OCI-LY1 (cell line): ENCODE data around the gene SERP2.

Experiments
- H2AFZ ChIP-seq: fragments of 200-600 bp; sonication (generic), shearing (Covaris generic); 2 replicates; pipeline ENCODE4 v1.6.0; 2014; ENCODE audit warnings: antibody characterized with exemption, mild to moderate bottlenecking, low read length
- H3F3A ChIP-seq: fragments of 200-600 bp; sonication (generic), shearing (Covaris generic); 2 replicates; pipeline ENCODE4 v1.6.0; 2014; ENCODE audit warnings: mild to moderate bottlenecking, antibody characterized with exemption, low read length, moderate library complexity; ENCODE audit not compliant: insufficient read depth
- H3K27ac ChIP-seq: fragments of 200-600 bp; sonication (generic); 2 replicates; pipeline ENCODE4 v1.5.1; 2014; ENCODE audit warnings: low read length, mixed run types, mild to moderate bottlenecking, low read depth; ENCODE audit not compliant: poor library complexity, severe bottlenecking
- H3K27me3 ChIP-seq: fragments of 200-600 bp; sonication (generic); 2 replicates; pipeline ENCODE4 v1.6.0; 2014; ENCODE audit warnings: antibody characterized with exemption, mild to moderate bottlenecking, low read length, moderate library complexity; ENCODE audit not compliant: insufficient read depth
- H3K36me3 ChIP-seq: fragments of 200-600 bp; sonication (generic); 2 replicates; pipeline ENCODE4 v1.6.1; 2014; ENCODE audit warnings: mild to moderate bottlenecking, antibody characterized with exemption, low read length, moderate library complexity, mixed read lengths; ENCODE audit not compliant: insufficient read depth
- H3K4me1 ChIP-seq: fragments of 200-600 bp; sonication (generic); 2 replicates; pipeline ENCODE4 v1.5.1; 2014; ENCODE audit warnings: mild to moderate bottlenecking, low read length, moderate library complexity; ENCODE audit not compliant: insufficient read depth, severe bottlenecking
- H3K4me2 ChIP-seq: fragments of 200-600 bp; sonication (generic), shearing (Covaris generic); 2 replicates; pipeline ENCODE4 v1.6.1; 2014; ENCODE audit warnings: low read length
- H3K4me3 ChIP-seq: fragments of 200-600 bp; sonication (generic); 2 replicates; pipeline ENCODE4 v1.5.1; 2014; ENCODE audit warnings: low read length, low read depth, mild to moderate bottlenecking, mixed read lengths; ENCODE audit not compliant: poor library complexity, severe bottlenecking
- H3K79me2 ChIP-seq: fragments of 200-600 bp; shearing (Covaris generic); 2 replicates; pipeline ENCODE4 v1.6.1; 2016; ENCODE audit warnings: mixed run types, low read length, mixed read lengths; ENCODE audit not compliant: insufficient read depth
- H3K9ac ChIP-seq: fragments of 200-600 bp; sonication (generic), shearing (Covaris generic); 2 replicates; pipeline ENCODE4 v1.6.1; 2014; ENCODE audit warnings: mild to moderate bottlenecking, low read length, mixed read lengths
- H3K9me2 ChIP-seq: fragments of 200-600 bp; sonication (generic), shearing (Covaris generic); 2 replicates; pipeline ENCODE4 v1.6.1; 2014; ENCODE audit warnings: low read depth, mild to moderate bottlenecking, low read length, mixed read lengths
- H3K9me3 ChIP-seq: fragments of 200-600 bp; shearing (Covaris generic); 2 replicates; pipeline ENCODE4 v1.6.1; 2014; ENCODE audit warnings: low read length, mixed read lengths
- H4K20me1 ChIP-seq: fragments of 200-600 bp; sonication (generic), shearing (Covaris generic); 2 replicates; pipeline ENCODE4 v1.6.0; 2016; ENCODE audit warnings: mild to moderate bottlenecking, low read length; ENCODE audit not compliant: insufficient read depth
- EZH2 ChIP-seq: fragments of 200-600 bp; sonication (generic), shearing (Covaris generic); IDR thresholded peaks from 2 replicates; pipeline ENCODE4 v1.8.0; 2017; ENCODE audit warnings: borderline replicate concordance, mixed run types, mild to moderate bottlenecking, antibody characterized with exemption, low read length, moderate library complexity, mixed read lengths
- TF ChIP-seq, protein P1 (sequence below): fragments of 200-600 bp; sonication (generic), shearing (Covaris generic); IDR thresholded peaks from 2 replicates; pipeline ENCODE4 v1.5.1; 2017; ENCODE audit warnings: mild to moderate bottlenecking, antibody characterized with exemption, low read length, moderate library complexity, mixed read lengths

SERP2 gene

DNA sequence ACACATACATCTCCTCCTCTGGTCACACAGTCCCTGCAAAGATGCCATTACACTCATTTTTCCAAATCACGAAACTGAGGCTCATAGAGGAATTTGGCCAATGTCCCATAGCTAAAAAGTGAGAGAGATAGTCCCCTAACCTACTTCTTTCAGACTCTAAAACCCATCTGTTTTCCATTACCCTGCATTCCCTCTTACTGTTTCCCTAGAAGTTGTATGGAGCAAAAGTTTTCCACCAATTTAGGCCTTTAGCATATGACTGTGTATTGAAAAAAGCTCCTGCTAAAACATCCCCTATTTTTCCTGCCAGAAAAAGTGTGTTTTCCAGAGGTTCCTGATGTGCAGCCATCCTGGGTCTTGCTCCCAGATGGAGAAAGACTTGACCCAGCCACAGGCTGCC, 16.3 kb downstream of the SERP2 start:
- Histone ChIP-seq H2AFZ (no peak overlapping the region), H3K4me3 (no peak overlapping the region), H3K79me2 (no peaks in the 10 kb centered on the region), H3K9me3 (no peaks in the 10 kb centered on the region), H3F3A (no peaks in the 10 kb centered on the region), H3K27ac (no peak overlapping the region), H4K20me1 (no peaks in the 10 kb centered on the region), H3K9me2 (no peaks in the 10 kb centered on the region), H3K9ac (no peak overlapping the region), H3K36me3 (no peaks in the 10 kb centered on the region), H3K4me1 (no peaks in the 10 kb centered on the region), H3K4me2 (no peak overlapping the region), H3K27me3 (no peaks in the 10 kb centered on the region; the same call in 1 of the 2 replicates)
- TF ChIP-seq EZH2 = no peak
- TF ChIP-seq, protein P1, sequence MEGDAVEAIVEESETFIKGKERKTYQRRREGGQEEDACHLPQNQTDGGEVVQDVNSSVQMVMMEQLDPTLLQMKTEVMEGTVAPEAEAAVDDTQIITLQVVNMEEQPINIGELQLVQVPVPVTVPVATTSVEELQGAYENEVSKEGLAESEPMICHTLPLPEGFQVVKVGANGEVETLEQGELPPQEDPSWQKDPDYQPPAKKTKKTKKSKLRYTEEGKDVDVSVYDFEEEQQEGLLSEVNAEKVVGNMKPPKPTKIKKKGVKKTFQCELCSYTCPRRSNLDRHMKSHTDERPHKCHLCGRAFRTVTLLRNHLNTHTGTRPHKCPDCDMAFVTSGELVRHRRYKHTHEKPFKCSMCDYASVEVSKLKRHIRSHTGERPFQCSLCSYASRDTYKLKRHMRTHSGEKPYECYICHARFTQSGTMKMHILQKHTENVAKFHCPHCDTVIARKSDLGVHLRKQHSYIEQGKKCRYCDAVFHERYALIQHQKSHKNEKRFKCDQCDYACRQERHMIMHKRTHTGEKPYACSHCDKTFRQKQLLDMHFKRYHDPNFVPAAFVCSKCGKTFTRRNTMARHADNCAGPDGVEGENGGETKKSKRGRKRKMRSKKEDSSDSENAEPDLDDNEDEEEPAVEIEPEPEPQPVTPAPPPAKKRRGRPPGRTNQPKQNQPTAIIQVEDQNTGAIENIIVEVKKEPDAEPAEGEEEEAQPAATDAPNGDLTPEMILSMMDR = no peak

DNA sequence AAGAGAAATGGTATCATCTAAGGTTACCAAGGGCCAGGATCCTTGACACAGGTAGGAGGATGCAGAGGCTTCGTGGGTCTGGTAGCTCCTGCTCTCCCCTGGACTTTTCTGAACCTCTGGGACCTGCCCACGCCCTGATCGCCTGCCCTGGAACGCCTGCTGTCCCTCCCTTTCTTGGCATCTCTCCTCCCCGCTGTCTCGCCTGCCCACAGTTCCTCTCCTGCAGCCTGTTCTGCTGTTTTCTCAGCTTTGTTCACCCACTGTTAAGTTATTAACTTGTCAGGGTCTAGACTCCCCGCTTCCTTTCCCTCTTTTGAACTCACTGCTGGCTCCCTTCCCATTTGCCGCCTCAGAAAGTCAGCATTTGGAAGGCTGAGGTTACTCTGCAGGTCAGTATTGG, 19.8 kb downstream of the SERP2 start:
- no peaks in the 10 kb centered on the region; the same call in 1 of the 2 replicates for H3K27me3 ChIP-seq
- no peaks in the 10 kb centered on the region for H3F3A ChIP-seq
- H3K9me2 ChIP-seq = no peaks in the 10 kb centered on the region
- H3K9ac ChIP-seq = no peak overlapping the region
- H3K4me3 ChIP-seq = no peak overlapping the region
- no peak overlapping the region for H3K4me2 ChIP-seq
- H3K36me3 ChIP-seq = no peaks in the 10 kb centered on the region
- no peaks in the 10 kb centered on the region for H3K4me1 ChIP-seq
- no peaks in the 10 kb centered on the region for H3K79me2 ChIP-seq
- H2AFZ ChIP-seq = no peak overlapping the region
- H3K9me3 ChIP-seq = no peaks in the 10 kb centered on the region
- TF ChIP-seq, protein P1 = no peak
- no peak for TF ChIP-seq EZH2
- no peaks in the 10 kb centered on the region for H4K20me1 ChIP-seq
- no peak overlapping the region for H3K27ac ChIP-seq

DNA sequence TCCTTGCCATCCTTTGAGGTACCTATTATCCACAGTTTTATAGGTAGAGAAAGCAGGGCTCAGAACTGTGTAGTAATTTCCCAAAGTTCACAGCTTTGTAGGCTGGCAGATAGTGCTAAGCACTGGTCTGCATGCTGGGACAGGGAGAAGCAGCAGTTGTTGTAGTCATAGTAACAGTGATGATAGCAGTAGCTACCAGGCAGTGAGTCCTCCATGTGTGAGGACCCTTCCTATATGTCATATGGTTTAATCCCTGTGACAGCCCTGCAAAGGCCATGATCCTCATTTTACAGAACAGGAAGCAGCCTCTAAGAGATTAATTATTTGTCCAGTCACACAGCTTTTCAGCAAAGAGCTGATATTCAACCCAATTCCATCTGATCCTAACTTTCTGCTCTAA, 21.0 kb downstream of the SERP2 start:
- Histone ChIP-seq H2AFZ (no peak overlapping the region), H3K9me2 (no peaks in the 10 kb centered on the region), H3K4me1 (no peaks in the 10 kb centered on the region), H3K4me3 (no peak overlapping the region), H3K9me3 (no peaks in the 10 kb centered on the region), H3F3A (no peaks in the 10 kb centered on the region), H3K9ac (no peak overlapping the region), H3K4me2 (no peak overlapping the region), H3K27ac (no peak overlapping the region), H4K20me1 (no peaks in the 10 kb centered on the region), H3K79me2 (no peaks in the 10 kb centered on the region), H3K36me3 (no peaks in the 10 kb centered on the region), H3K27me3 (peaks cover under 1% of the 10 kb centered on the region; the same call in 1 of the 2 replicates)
- TF ChIP-seq EZH2 = no peak
- TF ChIP-seq, protein P1 = no peak
